ENCODE measurements around the gene RENBP. TPM values are rescaled to one million over a fixed set of nuclear protein-coding genes. Genes with fewer than 3 reads are reported as not detected.

RENBP gene
- total RNA-seq, 1 donor from 2014 or later: 46.4 TPM

- H3K4me1 ChIP-seq: peaks cover 5% of the 10 kb centered on the region
- H3K4me3 ChIP-seq: no peak overlapping the region
- intact Hi-C loops (cut with DNase I): no loop called here
- H3K27ac ChIP-seq: no peak overlapping the region
- no peaks in the 10 kb centered on the region for H3K9me3 ChIP-seq
- H3K27me3 ChIP-seq: no peaks in the 10 kb centered on the region
- no peak for TF ChIP-seq CTCF (IDR thresholded peaks at IDR 0.05)
- DNase-seq (no peak), ATAC-seq (no peak)
- peaks cover 12% of the 10 kb centered on the region for H3K36me3 ChIP-seq
Measured at GRCh38 chrX:153929576-153929975, 14.9 kb downstream of the RENBP start.

GRCh38 chrX:153928846-153929245 is 15.6 kb downstream of the RENBP start:
- Histone ChIP-seq H3K4me3 (peak overlapping the region; percentile 35), H3K27me3 (no peaks in the 10 kb centered on the region), H3K36me3 (peaks cover 12% of the 10 kb centered on the region), H3K9me3 (no peaks in the 10 kb centered on the region), H3K4me1 (peaks cover 5% of the 10 kb centered on the region), H3K27ac (peak overlapping the region; percentile 66)
- no peak for DNase-seq
- no peak for TF ChIP-seq CTCF (IDR thresholded peaks at IDR 0.05)
- ATAC-seq: no peak
- intact Hi-C loops (cut with DNase I): no loop called here

GRCh38 chrX:153927922-153928760 is 16.3 kb downstream of the RENBP start:
- Histone ChIP-seq H3K4me3 (peak overlapping the region; percentile 60), H3K4me1 (peaks cover 11% of the 10 kb centered on the region), H3K27ac (peak overlapping the region; percentile 92), H3K27me3 (no peaks in the 10 kb centered on the region), H3K9me3 (no peaks in the 10 kb centered on the region), H3K36me3 (peaks cover 12% of the 10 kb centered on the region)
- ATAC-seq (peak; percentile 92), DNase-seq (peak; percentile 97)
- intact Hi-C loops (cut with DNase I): no loop called here
- peak; percentile 21 for TF ChIP-seq CTCF (IDR thresholded peaks at IDR 0.05)

- peak overlapping the region; percentile 60 for H3K4me3 ChIP-seq
- intact Hi-C loops (cut with DNase I): no loop called here
- no peaks in the 10 kb centered on the region for H3K27me3 ChIP-seq
- DNase-seq (no peak), ATAC-seq (no peak)
- H3K27ac ChIP-seq: peak overlapping the region; percentile 92
- TF ChIP-seq CTCF (IDR thresholded peaks at IDR 0.05): no peak
- no peaks in the 10 kb centered on the region for H3K9me3 ChIP-seq
- peaks cover 17% of the 10 kb centered on the region for H3K4me1 ChIP-seq
- peaks cover 11% of the 10 kb centered on the region for H3K36me3 ChIP-seq
Measured at GRCh38 chrX:153927672-153927921, 16.8 kb downstream of the RENBP start.

- DNase-seq (peak; percentile 74), ATAC-seq (peak; percentile 38)
- Histone ChIP-seq H3K27ac (peak overlapping the region; percentile 92), H3K27me3 (no peaks in the 10 kb centered on the region), H3K9me3 (no peaks in the 10 kb centered on the region), H3K4me3 (peak overlapping the region; percentile 60), H3K36me3 (peaks cover 7% of the 10 kb centered on the region), H3K4me1 (peaks cover 18% of the 10 kb centered on the region)
- no peak for TF ChIP-seq CTCF (IDR thresholded peaks at IDR 0.05)
- intact Hi-C loops (cut with DNase I): no loop called here
Measured at GRCh38 chrX:153926858-153927671, 17.4 kb downstream of the RENBP start.
